Erythroblast (primary cell): ENCODE results near the gene SMAD6.

ENCODE experiments used
- GATA1 ChIP-seq: IDR thresholded peaks from 2 replicates; pipeline ENCODE4 v1.6.1; 2011; ENCODE audit warnings: low read depth, mild to moderate bottlenecking, control low read depth, low read length, moderate library complexity
- POLR2A ChIP-seq: IDR thresholded peaks from 2 replicates; pipeline ENCODE4 v1.6.1; 2011; ENCODE audit warnings: mild to moderate bottlenecking, low read length

DNA sequence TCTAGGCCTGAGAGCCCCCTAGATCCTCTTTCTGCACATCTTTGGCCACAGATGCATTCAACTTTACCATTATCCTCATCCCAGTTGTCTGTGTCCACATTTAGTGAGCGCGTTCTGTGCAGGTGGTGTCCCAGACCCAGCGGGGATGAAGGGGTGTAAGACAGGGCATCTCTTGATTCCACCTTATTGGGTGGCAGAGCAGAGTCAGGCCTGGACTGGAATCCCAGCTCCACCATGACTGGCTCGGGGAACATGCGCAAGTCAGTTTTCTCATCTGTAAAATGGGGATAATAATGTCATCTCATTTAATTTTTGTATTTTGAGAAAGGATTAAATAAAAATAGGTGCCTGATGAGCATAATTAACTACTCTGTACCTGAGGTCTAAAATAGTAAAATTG lies 7.8 kb downstream of the SMAD6 start:
- TF ChIP-seq POLR2A, result no peak
- TF ChIP-seq GATA1, result no peak
